Activated CD8-positive, alpha-beta memory T cell treated with anti-CD3 and anti-CD28 coated beads, Interleukin-2, amount 50 U/mL, for 1 hour (primary cell): Measurements from ENCODE around the gene USP54.
A peak's percentile ranks its signal among the peaks of the same experiment; 100 is the strongest.

Experiments
- DNase-seq: peaks from one replicate; pipeline ENCODE4 v3.0.0-alpha.2; 2020; ENCODE audit errors: extremely low read depth

Gene USP54

GRCh38 chr10:73522263-73522662 is 68.9 kb downstream of the USP54 start:
- DNase-seq = no peak

- no peak for DNase-seq
Measured at GRCh38 chr10:73519336-73519735, 71.8 kb downstream of the USP54 start.

DNA sequence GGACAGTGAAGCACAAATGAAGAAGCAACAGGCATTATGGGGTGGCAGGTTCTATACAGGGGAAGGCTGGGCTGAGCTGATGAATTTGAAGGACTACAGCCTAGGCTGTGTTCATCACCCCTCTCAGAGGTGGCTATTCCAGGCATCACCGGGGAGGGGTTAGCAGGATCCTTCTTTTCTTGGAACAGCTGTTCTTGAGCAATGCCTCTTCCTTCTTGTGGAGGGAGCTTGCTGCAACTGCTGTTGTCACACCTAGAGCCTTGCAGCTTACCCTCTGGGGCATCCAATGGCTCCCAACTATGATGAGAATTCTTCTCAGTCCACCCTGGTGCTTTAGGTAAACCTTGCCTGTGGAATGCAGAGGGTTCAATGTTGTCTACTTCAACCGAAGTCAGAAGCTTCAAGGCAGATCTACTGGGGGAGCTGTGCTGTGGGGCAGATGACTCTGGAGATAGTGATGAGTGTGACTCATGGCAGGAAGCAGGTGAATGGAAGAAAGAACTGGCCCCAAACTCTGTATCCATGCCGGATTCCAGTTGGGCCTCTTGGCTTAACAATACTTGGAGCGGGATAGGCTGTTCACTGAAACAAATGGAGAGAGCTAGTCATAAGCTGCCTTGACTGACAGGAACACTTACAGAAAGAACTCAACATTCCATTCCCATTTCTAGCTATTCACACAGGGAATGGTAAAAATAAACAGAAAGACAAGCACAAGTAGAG is 73.8 kb downstream of the USP54 start:
- no peak for DNase-seq

GRCh38 chr10:73512207-73512743 is 78.9 kb downstream of the USP54 start:
- no peak for DNase-seq

DNA sequence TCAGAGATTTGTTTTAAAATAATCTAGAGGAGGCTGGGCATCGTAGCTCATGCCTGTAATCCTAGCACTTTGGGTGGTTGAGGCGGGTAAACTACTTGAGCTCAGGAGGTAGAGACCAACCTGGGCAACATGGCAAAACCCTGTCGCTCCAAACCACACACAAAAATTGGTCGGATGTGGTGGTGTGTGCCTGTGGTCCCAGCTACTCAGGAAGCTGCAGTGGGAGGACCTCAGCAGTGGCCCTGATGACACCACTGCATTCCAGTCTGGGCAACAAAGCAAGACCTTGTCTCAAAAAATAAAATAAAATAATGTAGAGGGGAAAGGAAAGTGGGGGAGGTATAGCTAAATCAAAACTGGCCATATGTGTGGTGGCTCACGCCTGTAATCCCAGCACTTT is 81.4 kb downstream of the USP54 start:
- no peak for DNase-seq

DNA sequence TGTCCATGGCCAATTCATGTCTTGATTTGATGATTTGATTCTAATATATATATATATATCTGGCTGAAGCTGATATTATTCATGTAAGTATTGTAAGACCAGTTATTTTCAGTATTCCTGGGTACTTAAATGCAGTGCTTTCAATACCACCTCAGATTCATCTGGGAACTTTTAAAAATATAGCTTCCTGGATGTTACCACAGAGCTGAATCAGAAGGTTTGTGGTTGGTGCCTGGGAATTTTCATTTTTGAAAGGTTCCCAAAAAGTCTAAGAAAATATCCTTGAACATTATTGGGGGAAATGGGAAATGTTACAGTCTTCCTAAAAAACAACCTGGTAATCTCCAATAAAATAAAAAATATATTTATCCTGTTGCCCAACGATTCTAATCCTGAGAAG is 84.7 kb downstream of the USP54 start:
- no peak for DNase-seq

- no peak for DNase-seq
Measured at GRCh38 chr10:73506074-73506473, 85.1 kb downstream of the USP54 start.

GRCh38 chr10:73503037-73503436 is 88.1 kb downstream of the USP54 start:
- no peak for DNase-seq

DNA sequence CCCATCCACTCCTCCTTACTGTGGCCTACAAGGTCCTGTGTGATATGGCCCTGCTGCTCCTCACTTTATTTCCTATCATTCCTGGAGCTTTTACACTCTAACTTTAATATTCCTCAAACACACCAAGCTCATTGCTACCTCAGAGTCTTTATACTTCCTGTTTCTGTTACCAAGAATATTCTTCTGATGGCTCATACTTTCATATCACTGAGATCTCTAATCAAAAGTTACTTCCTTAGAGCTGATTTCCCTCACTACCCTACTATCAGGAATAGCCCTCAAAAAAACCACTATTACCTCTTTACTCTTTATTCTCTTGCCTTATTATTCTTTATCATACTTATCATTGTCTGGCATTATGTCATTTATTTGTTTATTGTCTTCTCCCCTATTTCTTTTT is 89.5 kb downstream of the USP54 start:
- DNase-seq = no peak

DNA sequence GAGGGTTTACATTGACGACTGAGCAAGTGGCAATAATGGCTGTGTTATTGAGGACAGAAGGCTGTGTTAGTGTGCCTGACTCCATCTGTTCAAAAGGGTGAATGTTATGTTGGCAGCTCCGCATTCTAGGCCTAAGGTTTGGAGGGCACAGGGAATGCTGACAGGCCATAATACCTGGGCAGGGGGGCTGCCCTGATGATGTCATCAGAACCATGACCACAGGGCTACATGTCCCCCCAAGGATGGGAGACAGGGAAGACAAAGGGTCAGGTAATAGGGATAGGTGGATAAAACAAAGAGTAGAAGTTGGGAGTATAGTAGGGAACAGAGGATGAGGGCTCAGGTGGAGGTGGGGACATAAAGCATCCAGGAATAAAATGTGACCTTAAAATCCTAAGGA is 93.5 kb downstream of the USP54 start:
- no peak for DNase-seq

DNA sequence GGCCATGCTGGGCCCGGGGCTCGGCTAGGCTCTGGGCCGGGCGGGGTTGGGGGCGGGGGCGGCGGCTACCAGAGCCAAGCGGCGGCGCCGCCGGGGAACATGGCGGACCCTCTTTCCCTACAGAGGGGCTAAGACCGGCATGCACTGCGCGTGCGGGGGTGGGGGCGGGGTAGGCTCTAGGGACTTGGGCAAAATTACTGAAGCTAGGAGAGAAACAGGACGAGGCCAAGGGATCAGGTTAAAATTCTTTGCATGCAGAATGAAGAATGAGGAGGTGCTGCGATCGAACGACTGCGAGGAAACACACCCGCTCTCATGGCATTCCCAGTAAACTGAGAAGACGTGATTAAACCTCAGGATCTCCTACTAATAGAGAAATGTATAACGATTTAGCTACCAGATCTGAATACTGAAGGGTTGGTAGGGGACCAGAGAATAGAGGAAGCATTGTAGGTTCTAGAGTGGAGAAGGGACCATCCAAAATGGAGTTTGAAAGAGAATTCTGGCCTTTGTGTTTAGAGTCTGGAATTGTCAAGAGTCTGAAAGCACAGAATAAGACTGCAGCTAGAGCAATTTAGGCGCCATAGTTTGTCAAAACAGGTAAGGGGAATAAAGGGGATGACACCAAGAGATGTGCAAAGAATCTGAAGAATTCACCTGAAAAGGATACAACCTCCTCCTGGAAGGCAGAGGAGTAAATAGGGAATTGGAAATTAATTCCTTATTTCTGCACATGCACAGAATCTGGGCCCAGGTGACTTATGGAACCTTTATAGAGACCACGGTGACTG is 95.1 kb downstream of the USP54 start, which contains the start of gene PPP3CB:
PPP3CB (minus strand) TSS at position 141 of the 791 bp plus-strand sequence; CDS start at position 6, 135 bp downstream.
- peak; percentile 76 for DNase-seq

DNA sequence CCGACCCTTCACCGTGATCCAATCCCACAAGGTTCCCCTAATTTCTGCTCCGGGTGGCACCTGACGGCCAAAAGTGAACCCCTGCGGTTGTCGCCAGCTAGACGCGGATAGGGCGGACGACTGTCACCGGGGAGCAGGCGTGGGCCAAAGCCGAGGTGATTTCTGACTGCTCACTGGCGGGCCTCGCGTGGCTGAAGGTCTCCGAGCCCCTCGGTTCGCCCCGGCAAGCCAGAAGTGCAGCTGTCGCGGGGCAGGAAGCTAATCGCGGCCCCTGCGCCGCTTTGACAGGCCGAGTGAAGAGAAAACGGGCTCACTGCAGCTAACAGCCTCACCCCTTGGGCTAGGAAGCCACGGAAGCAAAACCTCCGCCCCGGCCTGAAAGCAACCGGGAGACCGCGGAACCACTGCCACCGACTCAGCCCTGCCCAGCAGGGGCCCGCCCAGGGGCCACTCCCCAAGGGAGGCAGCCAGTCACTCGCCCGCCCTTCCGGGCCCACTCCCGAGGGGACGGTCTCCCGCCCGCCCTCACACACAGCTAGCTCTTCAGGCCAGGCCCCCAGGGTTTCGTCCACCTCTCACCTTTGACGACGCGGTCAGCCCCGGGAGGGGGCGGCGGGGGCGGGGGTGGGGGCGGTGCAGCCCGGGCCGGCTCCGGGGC is 95.8 kb downstream of the USP54 start:
- DNase-seq = peak; percentile 64

DNA sequence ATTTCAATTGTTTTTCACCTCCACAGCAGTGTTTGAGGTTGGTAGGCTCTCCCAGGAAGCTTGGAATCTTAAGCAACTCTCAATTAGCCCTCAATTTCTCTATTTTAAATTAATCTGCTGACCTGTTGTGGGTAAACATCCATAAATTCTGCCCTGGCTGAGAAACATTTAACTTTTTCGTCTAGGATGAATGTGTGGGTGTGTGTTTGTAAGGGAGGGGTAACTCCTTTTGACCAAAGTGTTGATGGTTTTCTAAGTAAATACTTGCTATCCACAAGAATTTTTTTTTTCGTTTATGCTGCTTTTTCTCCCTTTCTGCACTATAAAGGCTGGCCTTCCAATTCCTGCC is 96.3 kb downstream of the USP54 start:
- DNase-seq = no peak

GRCh38 chr10:73494213-73494612 is 96.9 kb downstream of the USP54 start:
- DNase-seq = no peak

GRCh38 chr10:73493781-73494180 is 97.4 kb downstream of the USP54 start:
- DNase-seq = no peak

DNA sequence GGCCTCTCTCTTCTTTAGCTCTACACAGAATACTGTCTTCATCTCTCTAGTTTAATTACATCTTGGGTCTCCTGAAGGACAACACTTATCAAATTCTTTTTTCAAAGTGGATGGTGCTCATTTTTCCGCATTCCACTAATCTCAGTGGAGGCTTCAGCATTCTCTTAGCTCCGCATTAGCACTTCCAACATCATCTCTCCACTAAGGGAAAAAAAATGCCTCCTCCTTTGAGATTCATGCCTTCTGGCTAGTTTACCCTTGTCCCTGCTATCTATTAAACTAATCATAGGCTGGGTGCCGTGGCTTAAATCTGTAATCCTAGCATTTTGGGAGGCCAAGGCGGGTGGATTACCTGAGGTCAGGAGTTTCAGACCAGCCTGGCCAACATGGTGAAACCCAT is 104.5 kb downstream of the USP54 start:
- no peak for DNase-seq

DNA sequence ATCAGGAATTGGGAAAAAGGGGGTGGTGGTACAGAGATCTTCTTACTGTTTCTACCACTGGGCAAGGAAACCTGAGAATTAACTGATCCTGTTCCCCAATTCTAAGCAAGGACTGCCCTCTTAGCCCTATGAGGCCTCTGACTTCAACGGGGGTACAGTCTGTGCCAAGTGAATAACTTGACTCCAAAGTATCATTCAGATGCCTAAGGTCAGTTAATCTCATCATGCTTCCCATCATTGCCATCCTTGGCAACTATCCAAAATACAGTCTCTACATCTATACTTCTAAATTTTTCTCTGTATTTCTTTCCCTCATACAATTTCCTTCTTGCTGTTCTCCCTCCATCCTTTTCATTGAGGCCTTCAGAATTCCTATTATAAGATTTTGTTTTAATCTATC is 105.8 kb downstream of the USP54 start:
- no peak for DNase-seq

DNA sequence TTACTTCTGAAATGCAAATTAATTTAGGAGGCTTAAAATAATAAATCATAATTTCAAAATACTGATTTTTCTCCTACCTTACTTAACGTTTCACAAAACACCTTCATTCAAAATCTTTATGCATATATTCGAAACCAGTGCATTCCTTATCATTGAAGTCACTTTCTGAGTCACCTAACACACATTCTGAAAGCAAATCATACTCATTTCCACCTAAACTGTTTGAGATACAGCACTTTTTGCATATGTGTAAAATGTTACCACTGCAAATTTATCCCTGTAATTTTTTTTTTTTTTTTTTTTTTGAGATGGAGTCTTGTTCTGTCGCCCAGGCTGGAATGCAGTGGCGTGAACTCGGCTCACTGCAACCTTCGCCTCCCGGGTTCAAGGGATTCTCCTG is 111.0 kb downstream of the USP54 start:
- DNase-seq = no peak

DNA sequence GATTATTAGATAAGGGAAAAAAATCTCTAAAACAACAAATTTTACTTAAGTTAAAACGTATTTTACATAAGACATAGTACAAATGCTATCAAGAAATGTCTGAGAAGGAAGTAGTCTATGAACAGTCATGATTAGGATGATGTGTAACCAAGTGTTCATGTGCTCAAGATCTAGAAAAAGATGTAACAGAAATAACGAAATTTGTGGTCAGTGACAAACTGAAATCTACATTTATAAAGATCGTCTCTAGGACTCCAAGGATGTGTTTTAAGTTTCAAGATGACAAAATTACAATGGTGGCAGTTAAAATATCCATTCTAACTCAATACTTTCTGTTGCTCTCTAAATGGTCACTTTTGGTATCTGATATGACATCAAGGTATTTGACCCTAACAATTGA is 112.5 kb downstream of the USP54 start:
- DNase-seq = no peak

DNA sequence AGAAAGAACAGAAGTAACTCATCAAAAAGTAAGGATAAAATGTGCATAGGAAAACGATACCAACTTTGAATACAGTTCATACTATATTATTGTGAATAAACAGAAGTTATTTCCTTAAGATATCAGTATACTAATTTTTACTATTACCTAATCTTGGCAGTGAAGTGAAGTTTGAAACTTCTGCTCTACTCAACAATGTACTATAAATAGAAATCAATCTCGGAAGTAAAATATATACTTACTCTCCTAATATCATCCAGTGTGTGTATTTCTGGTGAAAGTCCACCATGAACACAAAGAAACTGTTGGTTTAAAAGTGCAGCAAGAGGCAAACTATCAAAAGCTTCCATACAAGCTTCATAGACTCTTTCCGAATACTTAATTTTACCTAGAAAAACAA is 119.9 kb downstream of the USP54 start:
- DNase-seq = no peak

DNA sequence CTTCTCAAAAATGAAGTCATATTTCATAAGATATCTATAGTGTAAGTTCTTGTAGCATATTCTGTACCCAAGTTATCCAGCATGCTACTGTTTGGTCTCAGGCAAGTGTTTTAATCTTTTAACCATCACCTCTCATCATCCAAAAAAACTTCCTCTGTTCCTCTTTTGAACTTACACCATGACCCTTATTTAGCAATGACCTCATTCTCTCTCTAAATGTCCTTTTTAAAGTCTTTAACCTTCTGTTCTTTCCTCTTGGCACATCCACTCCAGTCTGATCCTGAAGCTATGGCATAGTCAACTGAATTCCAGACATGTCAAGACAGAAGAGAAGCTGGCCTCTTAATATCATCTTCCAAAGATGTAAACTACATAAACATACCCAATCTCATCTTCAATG is 121.6 kb downstream of the USP54 start:
- no peak for DNase-seq

DNA sequence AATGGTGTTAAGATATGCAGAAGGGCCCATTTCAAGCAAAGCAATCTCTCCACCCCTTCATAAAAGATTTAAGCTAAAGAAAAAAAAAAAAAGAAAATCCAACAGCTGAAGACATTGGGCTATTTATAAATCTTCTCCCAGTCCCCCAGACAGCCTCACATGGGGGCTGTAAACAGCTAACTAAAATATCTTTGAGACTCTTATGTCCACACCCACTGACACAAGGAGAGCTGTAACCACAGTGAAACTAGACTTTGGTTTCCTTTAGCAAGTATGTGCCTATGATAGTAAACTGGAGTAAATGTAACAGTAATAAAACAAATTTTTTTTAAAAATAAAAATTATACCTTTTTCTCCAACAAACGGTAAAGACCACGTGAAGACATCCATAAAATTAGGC is 123.9 kb downstream of the USP54 start:
- DNase-seq = no peak
